Measurements from ENCODE around the gene FER.
"Not testable (repeated sequence)": the region's sequence is repeated elsewhere in the genome, so short reads cannot be mapped to it uniquely, and the experiment has no call there.

Gene FER

DNA sequence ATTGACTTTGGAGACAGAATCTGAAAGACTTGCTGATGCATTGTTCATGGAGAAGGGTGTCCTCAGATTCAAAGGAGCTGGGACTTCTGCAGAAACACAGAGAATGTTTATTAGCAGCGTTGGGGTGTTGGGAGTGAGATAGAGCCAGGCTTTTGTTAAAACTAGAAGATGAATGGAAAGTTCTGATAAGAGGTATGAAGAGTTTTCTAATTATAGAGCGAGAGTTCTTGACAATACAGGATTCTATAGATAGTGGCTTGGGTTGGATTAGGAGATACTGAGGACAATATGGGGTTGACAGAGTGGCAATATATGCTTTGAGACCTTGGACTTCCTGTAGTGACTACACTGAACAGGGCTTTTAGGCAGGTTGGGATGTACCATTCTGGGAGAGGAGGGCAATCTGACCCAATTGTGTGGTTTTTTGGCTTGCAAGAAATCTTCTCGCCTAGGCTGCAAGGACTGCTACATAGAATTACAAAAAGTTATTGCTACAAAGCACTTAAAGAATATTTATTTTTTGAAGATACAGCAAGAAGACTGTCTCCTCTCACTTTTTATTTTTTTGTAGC, 83.1 kb downstream of the FER start:
- Histone ChIP-seq H3K9me2 (ENCODE audit: low read depth, low read length) (no peaks in the 10 kb centered on the region), H3K27me3 (ENCODE audit: insufficient read depth, low read length) (no peaks in the 10 kb centered on the region), H3K9ac (ENCODE audit: low read length) (no peak overlapping the region), H3F3A (ENCODE audit: insufficient read depth, low read length) (no peaks in the 10 kb centered on the region), H3K9me3 (ENCODE audit: low read length) (no peaks in the 10 kb centered on the region), H3K27ac (ENCODE audit: low read depth, low read length, poor library complexity, severe bottlenecking) (no peak overlapping the region), H3K4me3 (ENCODE audit: low read depth, low read length, poor library complexity, severe bottlenecking) (no peak overlapping the region), H2AFZ (ENCODE audit: low read length) (no peak overlapping the region), H3K79me2 (ENCODE audit: insufficient read depth, low read length) (no peaks in the 10 kb centered on the region), H4K20me1 (ENCODE audit: insufficient read depth, low read length) (no peaks in the 10 kb centered on the region), H3K4me2 (ENCODE audit: low read length) (no peak overlapping the region), H3K4me1 (ENCODE audit: insufficient read depth, low read length, severe bottlenecking) (no peaks in the 10 kb centered on the region), H3K36me3 (ENCODE audit: insufficient read depth, low read length) (no peaks in the 10 kb centered on the region)
- TF ChIP-seq, protein P1, sequence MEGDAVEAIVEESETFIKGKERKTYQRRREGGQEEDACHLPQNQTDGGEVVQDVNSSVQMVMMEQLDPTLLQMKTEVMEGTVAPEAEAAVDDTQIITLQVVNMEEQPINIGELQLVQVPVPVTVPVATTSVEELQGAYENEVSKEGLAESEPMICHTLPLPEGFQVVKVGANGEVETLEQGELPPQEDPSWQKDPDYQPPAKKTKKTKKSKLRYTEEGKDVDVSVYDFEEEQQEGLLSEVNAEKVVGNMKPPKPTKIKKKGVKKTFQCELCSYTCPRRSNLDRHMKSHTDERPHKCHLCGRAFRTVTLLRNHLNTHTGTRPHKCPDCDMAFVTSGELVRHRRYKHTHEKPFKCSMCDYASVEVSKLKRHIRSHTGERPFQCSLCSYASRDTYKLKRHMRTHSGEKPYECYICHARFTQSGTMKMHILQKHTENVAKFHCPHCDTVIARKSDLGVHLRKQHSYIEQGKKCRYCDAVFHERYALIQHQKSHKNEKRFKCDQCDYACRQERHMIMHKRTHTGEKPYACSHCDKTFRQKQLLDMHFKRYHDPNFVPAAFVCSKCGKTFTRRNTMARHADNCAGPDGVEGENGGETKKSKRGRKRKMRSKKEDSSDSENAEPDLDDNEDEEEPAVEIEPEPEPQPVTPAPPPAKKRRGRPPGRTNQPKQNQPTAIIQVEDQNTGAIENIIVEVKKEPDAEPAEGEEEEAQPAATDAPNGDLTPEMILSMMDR (IDR thresholded peaks at IDR 0.05; ENCODE audit: low read length): no peak
- TF ChIP-seq EZH2 (IDR thresholded peaks at IDR 0.05; ENCODE audit: borderline replicate concordance, low read length): no peak

DNA sequence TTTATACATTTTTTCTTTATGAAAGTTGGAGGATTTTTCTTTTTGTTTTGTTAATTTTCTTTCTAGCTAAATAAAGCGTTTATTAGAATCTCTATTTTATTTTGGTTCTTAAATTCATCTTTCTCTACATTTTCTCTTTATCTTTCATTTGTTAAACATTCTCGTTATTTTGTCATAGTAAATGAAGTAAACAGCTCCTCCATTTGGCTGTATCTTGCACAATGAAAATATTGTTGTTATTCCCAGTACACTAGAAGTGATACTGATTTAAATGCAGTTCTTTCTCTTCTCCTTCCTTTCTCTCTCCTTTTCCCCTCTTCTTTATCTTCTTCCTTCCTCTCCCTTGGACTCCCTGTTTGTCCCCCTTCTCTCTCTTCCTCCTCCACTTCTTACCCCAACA, 88.8 kb downstream of the FER start:
- Histone ChIP-seq H3F3A (ENCODE audit: insufficient read depth, low read length) (no peaks in the 10 kb centered on the region), H3K9me2 (ENCODE audit: low read depth, low read length) (no peaks in the 10 kb centered on the region), H3K9me3 (ENCODE audit: low read length) (no peaks in the 10 kb centered on the region), H3K4me1 (ENCODE audit: insufficient read depth, low read length, severe bottlenecking) (no peaks in the 10 kb centered on the region), H3K36me3 (ENCODE audit: insufficient read depth, low read length) (no peaks in the 10 kb centered on the region), H3K9ac (ENCODE audit: low read length) (no peak overlapping the region), H3K4me2 (ENCODE audit: low read length) (no peak overlapping the region), H3K79me2 (ENCODE audit: insufficient read depth, low read length) (no peaks in the 10 kb centered on the region), H4K20me1 (ENCODE audit: insufficient read depth, low read length) (no peaks in the 10 kb centered on the region), H3K27ac (ENCODE audit: low read depth, low read length, poor library complexity, severe bottlenecking) (no peak overlapping the region), H3K27me3 (ENCODE audit: insufficient read depth, low read length) (no peaks in the 10 kb centered on the region), H3K4me3 (ENCODE audit: low read depth, low read length, poor library complexity, severe bottlenecking) (no peak overlapping the region), H2AFZ (ENCODE audit: low read length) (no peak overlapping the region)
- TF ChIP-seq, protein P1 (IDR thresholded peaks at IDR 0.05; ENCODE audit: low read length): no peak
- no peak for TF ChIP-seq EZH2 (IDR thresholded peaks at IDR 0.05; ENCODE audit: borderline replicate concordance, low read length)

- not testable (repeated sequence) for H3K27me3 ChIP-seq (ENCODE audit: insufficient read depth, low read length); H4K20me1 ChIP-seq (ENCODE audit: insufficient read depth, low read length); H3K9me3 ChIP-seq (ENCODE audit: low read length); H3K36me3 ChIP-seq (ENCODE audit: insufficient read depth, low read length); H3F3A ChIP-seq (ENCODE audit: insufficient read depth, low read length); H3K9ac ChIP-seq (ENCODE audit: low read length); H3K4me1 ChIP-seq (ENCODE audit: insufficient read depth, low read length, severe bottlenecking); H2AFZ ChIP-seq (ENCODE audit: low read length); H3K9me2 ChIP-seq (ENCODE audit: low read depth, low read length); H3K27ac ChIP-seq (ENCODE audit: low read depth, low read length, poor library complexity, severe bottlenecking); H3K4me3 ChIP-seq (ENCODE audit: low read depth, low read length, poor library complexity, severe bottlenecking); H3K79me2 ChIP-seq (ENCODE audit: insufficient read depth, low read length); H3K4me2 ChIP-seq (ENCODE audit: low read length)
Measured at GRCh38 chr5:108842260-108842941, 94.7 kb downstream of the FER start.

DNA sequence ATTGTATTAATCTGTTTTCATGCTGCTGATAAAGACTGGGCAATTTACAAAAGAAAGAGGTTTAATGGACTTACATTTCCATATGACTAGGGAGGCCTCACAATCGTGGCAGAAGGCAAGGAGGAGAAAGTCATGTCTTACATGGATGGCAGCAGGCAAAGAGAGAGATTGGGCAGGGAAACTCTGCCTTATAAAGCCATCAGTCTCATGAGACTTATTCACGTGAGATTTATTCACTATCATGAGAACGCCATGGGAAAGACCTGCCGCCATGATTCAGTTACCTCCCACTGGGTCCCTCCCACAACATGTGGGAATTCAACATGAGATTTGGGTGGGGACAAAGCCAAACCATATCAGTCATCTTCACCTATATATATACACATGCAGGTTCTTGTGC, 103.4 kb downstream of the FER start:
- H3K79me2 ChIP-seq (ENCODE audit: insufficient read depth, low read length); H3F3A ChIP-seq (ENCODE audit: insufficient read depth, low read length); H3K9ac ChIP-seq (ENCODE audit: low read length); H3K4me3 ChIP-seq (ENCODE audit: low read depth, low read length, poor library complexity, severe bottlenecking); H3K27ac ChIP-seq (ENCODE audit: low read depth, low read length, poor library complexity, severe bottlenecking); H3K4me1 ChIP-seq (ENCODE audit: insufficient read depth, low read length, severe bottlenecking); H2AFZ ChIP-seq (ENCODE audit: low read length); H3K36me3 ChIP-seq (ENCODE audit: insufficient read depth, low read length); H4K20me1 ChIP-seq (ENCODE audit: insufficient read depth, low read length); H3K9me2 ChIP-seq (ENCODE audit: low read depth, low read length); H3K27me3 ChIP-seq (ENCODE audit: insufficient read depth, low read length); H3K9me3 ChIP-seq (ENCODE audit: low read length); H3K4me2 ChIP-seq (ENCODE audit: low read length): not testable (repeated sequence)
